WTC11 (cell line): ENCODE measurements around the gene COX10. TPM values are rescaled to one million over a fixed set of nuclear protein-coding genes. Genes with fewer than 3 reads are reported as not detected.
"Not testable (repeated sequence)": the region's sequence is repeated elsewhere in the genome, so short reads cannot be mapped to it uniquely, and the experiment has no call there.

ENCODE experiments used
- ATAC-seq: fragments of 200-7000 bp; cut with Tn5 transposase; 2 replicates; pipeline ENCODE4 v1.10.0; 2021; ENCODE audit warnings: mild to moderate bottlenecking, moderate library complexity
- CTCF ChIA-PET: fragments of 300-600 bp; sonication (Branson Sonifier 250); formaldehyde crosslinking; loops from one replicate; lab custom pipeline; 2021; ENCODE audit warnings: antibody characterized with exemption; lab: Charles Lee
- POLR2A ChIA-PET: fragments of 350-600 bp; sonication (Branson Sonifier 250); formaldehyde crosslinking; loops from one replicate; lab custom pipeline; 2021; ENCODE audit warnings: antibody characterized with exemption; lab: Charles Lee
- DNase-seq: peaks from one replicate; pipeline ENCODE4 v3.0.0; 2021; ENCODE audit warnings: low spot score
- H3K27ac Mint-ChIP-seq: 2 replicates; pipeline ENCODE4 v1.8.0; 2021; ENCODE audit warnings: mixed read lengths
- H3K27me3 Mint-ChIP-seq: 2 replicates; pipeline ENCODE4 v1.8.0; 2021; ENCODE audit warnings: low read depth, mild to moderate bottlenecking, moderate library complexity, mixed read lengths
- H3K36me3 Mint-ChIP-seq: 2 replicates; pipeline ENCODE4 v1.8.0; 2021; ENCODE audit warnings: mixed read lengths
- H3K4me1 Mint-ChIP-seq: 2 replicates; pipeline ENCODE4 v1.8.0; 2022; ENCODE audit warnings: mixed read lengths
- H3K4me3 Mint-ChIP-seq: 2 replicates; pipeline ENCODE4 v1.8.0; 2021; ENCODE audit warnings: mild to moderate bottlenecking, moderate library complexity, mixed read lengths
- H3K9me3 Mint-ChIP-seq: 2 replicates; pipeline ENCODE4 v1.8.0; 2021; ENCODE audit warnings: mixed read lengths
- ELF4 ChIP-seq: sonication (generic); formaldehyde crosslinking; IDR thresholded peaks from 2 replicates; pipeline ENCODE4 v1.8.1; 2022; ENCODE audit warnings: low read depth, mild to moderate bottlenecking, moderate library complexity, missing genetic modification reagents
- EMX1 ChIP-seq: fragments of 250-450 bp; sonication (Bioruptor Pico); IDR thresholded peaks from 2 replicates; pipeline ENCODE4 v1.8.0; 2021; ENCODE audit warnings: mild to moderate bottlenecking
- GTF2I ChIP-seq: fragments of 250-450 bp; sonication (Bioruptor Pico); conservative IDR thresholded peaks from 2 replicates; pipeline ENCODE4 v1.4.0; 2021; ENCODE audit warnings: mild to moderate bottlenecking
- HMGA2 ChIP-seq: fragments of 250-450 bp; sonication (Bioruptor Pico); IDR thresholded peaks from 2 replicates; pipeline ENCODE4 v1.4.0; 2021; ENCODE audit warnings: mild to moderate bottlenecking, moderate library complexity
- IRF2 ChIP-seq: sonication (generic); formaldehyde crosslinking; IDR thresholded peaks from 2 replicates; pipeline ENCODE4 v1.8.0; 2022; ENCODE audit warnings: low read depth, missing genetic modification reagents, borderline replicate concordance
- MXD4 ChIP-seq: fragments of 250-450 bp; sonication (Bioruptor Pico); IDR thresholded peaks from 2 replicates; pipeline ENCODE4 v1.8.0; 2021; ENCODE audit warnings: mild to moderate bottlenecking, moderate library complexity, borderline replicate concordance
- NFE2L1 ChIP-seq: sonication (generic); formaldehyde crosslinking; IDR thresholded peaks from 2 replicates; pipeline ENCODE4 v1.8.1; 2023; ENCODE audit warnings: missing genetic modification reagents
- NR2C2 ChIP-seq: sonication (generic); formaldehyde crosslinking; IDR thresholded peaks from 2 replicates; pipeline ENCODE4 v1.8.0; 2022; ENCODE audit warnings: mild to moderate bottlenecking, missing genetic modification reagents
- SMAD3 ChIP-seq: sonication (generic); formaldehyde crosslinking; IDR thresholded peaks from 2 replicates; pipeline ENCODE4 v1.8.0; 2022; ENCODE audit warnings: missing genetic modification reagents, mild to moderate bottlenecking, borderline replicate concordance
- SMAD4 ChIP-seq: sonication (generic); formaldehyde crosslinking; IDR thresholded peaks from 2 replicates; pipeline ENCODE4 v1.8.0; 2022; ENCODE audit warnings: mild to moderate bottlenecking, missing genetic modification reagents
- TCF7 ChIP-seq: sonication (generic); formaldehyde crosslinking; IDR thresholded peaks from 2 replicates; pipeline ENCODE4 v1.8.0; 2022; ENCODE audit warnings: mild to moderate bottlenecking, low read depth, missing genetic modification reagents, moderate library complexity
- TEAD1 ChIP-seq: sonication (generic); formaldehyde crosslinking; IDR thresholded peaks from 2 replicates; pipeline ENCODE4 v1.8.0; 2022; ENCODE audit warnings: mild to moderate bottlenecking, missing genetic modification reagents
- ZBTB21 ChIP-seq: sonication (generic); formaldehyde crosslinking; IDR thresholded peaks from 2 replicates; pipeline ENCODE4 v1.8.1; 2023; ENCODE audit warnings: mild to moderate bottlenecking, missing genetic modification reagents, borderline replicate concordance
- ZNF263 ChIP-seq: sonication (generic); formaldehyde crosslinking; IDR thresholded peaks from 2 replicates; pipeline ENCODE4 v1.8.1; 2022; ENCODE audit warnings: low read depth, mild to moderate bottlenecking, moderate library complexity, missing genetic modification reagents
- total RNA-seq: library from RNA; stranded (reverse); gene quantifications from 3 replicates; pipeline ENCODE4 v1.2.3, GENCODE V29; 2021
- TF ChIP-seq, protein P1 (sequence below): sonication (generic); formaldehyde crosslinking; IDR thresholded peaks from 2 replicates; pipeline ENCODE4 v1.8.0; 2023; ENCODE audit warnings: missing genetic modification reagents
- TF ChIP-seq, protein P2 (sequence below): sonication (generic); formaldehyde crosslinking; IDR thresholded peaks from 2 replicates; pipeline ENCODE4 v1.8.1; 2022; ENCODE audit warnings: mild to moderate bottlenecking, missing genetic modification reagents, moderate library complexity, borderline replicate concordance

COX10 gene
- total RNA-seq, 1 experiment from 2014 or later = 22.0 TPM

DNA sequence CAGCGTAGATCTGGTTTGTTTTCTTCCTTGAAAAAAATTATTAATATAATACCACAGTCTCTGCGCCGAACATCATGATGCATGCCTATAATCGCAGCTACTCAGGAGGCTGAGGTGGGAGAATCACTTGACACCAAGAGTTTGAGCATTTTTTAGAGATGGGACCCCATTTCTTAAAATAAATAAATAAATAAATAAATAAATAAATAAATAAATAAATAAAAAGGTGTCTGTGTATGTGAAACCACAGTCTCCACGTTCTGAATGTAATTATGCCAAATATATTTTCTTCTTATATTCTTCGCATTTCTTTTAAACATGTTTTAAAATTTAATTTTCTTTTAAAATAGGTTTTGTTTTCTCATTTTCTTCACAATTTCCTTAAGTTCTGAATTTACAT, 112.8 kb downstream of the COX10 start:
- H3K9me3 Mint-ChIP-seq, H3K27me3 Mint-ChIP-seq, POLR2A ChIA-PET, CTCF ChIA-PET, DNase-seq, H3K4me1 Mint-ChIP-seq, H3K36me3 Mint-ChIP-seq, H3K4me3 Mint-ChIP-seq, H3K27ac Mint-ChIP-seq, ATAC-seq: not testable (repeated sequence)

DNA sequence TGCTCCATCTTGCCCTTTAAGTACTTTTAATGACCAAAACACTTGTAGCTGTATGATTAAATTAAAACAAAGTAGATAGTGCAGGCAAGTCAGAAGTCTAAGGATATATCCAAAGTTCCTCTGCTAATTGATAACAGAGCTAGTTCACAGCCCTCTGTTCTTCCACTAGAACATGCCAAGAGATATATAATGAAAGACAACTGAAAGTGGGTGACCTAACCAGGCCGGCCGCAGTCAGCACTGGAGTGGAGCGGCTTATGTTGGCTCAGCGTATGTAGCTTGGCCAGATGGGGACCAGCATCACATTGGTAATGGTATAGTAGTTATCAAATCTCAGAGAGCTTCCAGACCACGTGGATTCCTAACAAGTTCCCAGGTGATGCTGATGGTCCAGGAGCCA, 115.2 kb downstream of the COX10 start:
- H3K36me3 Mint-ChIP-seq, DNase-seq, POLR2A ChIA-PET, ATAC-seq, H3K9me3 Mint-ChIP-seq, CTCF ChIA-PET, H3K4me3 Mint-ChIP-seq, H3K27ac Mint-ChIP-seq, H3K4me1 Mint-ChIP-seq, H3K27me3 Mint-ChIP-seq: not testable (repeated sequence)

DNA sequence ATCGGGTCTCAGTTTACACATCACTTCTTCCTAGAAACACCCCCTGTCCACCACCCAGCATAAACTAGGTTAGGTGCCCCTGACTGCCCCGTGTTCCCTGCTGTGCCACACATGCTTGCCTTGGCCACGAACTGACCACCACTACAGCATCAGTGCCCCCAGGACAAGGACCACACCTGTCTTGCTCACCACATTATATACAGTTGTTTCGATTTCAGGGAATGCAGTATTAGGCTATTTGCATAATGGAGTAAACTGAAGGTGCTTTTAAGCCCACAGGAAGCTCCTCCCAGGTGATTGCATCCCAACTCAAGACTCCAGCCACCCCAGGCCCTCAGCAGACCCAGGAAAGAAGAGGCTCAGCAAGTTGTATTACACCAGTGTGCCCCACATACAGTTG, 117.1 kb downstream of the COX10 start:
- ATAC-seq, H3K9me3 Mint-ChIP-seq, CTCF ChIA-PET, H3K4me3 Mint-ChIP-seq, H3K36me3 Mint-ChIP-seq, H3K4me1 Mint-ChIP-seq, H3K27me3 Mint-ChIP-seq, POLR2A ChIA-PET, H3K27ac Mint-ChIP-seq, DNase-seq: not testable (repeated sequence)

DNA sequence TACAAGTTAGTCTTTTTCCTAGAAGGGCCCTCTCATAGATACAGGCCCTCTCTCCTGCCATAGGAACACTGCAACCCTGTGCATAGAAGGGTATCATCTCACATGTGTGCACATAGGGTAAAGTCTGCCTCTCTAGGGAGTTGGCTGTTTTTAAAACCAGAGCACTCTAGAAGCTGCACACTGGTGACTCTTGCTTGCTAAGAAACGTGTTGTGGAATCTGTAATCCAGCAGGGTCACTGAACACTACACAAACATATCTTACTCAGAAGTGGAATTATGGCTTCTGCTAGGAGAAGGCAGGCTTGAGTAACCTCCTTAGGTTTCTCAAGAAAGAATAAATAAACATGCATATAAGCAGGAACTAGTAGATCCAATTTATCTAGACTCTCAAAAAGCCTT, 121.5 kb downstream of the COX10 start:
- CTCF ChIA-PET, ATAC-seq, H3K9me3 Mint-ChIP-seq, H3K27ac Mint-ChIP-seq, H3K4me1 Mint-ChIP-seq, POLR2A ChIA-PET, H3K36me3 Mint-ChIP-seq, DNase-seq, H3K4me3 Mint-ChIP-seq, H3K27me3 Mint-ChIP-seq: not testable (repeated sequence)

DNA sequence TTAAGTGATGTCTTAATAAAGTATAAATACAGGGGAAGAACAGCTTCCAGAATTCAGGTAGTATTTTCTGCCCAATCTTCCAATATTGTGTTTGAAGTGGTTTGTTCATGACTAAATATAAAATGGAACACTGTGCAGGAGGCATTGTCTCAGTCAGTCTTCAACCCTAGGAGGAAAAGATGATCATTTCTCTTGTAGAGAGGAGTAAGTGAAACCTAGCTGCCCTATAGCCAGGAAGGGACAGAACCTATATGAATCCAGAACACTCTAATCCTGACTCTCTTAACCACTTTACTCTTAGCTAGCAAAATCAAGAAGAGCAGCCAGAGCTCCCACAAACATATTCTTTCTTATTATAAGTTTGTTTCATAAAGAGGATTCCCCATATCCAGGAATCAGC, 122.2 kb downstream of the COX10 start:
- POLR2A ChIA-PET, H3K27ac Mint-ChIP-seq, H3K9me3 Mint-ChIP-seq, H3K27me3 Mint-ChIP-seq, H3K4me3 Mint-ChIP-seq, CTCF ChIA-PET, H3K36me3 Mint-ChIP-seq, DNase-seq, H3K4me1 Mint-ChIP-seq, ATAC-seq: not testable (repeated sequence)

DNA sequence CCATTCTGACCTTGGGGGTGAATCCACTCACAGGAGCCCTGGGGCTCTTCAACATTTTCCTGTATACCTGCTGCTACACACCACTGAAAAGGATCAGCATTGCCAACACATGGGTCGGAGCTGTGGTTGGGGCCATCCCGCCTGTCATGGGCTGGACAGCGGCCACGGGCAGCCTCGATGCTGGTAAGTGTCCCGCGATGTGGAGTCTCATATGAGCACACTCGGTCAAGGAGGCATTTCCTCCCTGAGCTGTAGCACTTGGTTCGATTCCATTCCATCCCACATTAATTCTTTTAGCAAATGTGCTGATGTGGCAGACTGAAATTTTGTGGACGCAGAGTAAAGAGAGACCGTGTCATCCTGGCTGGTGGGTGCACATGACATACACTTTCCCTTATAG, 122.7 kb downstream of the COX10 start:
- H3K27ac Mint-ChIP-seq, POLR2A ChIA-PET, H3K4me3 Mint-ChIP-seq, CTCF ChIA-PET, H3K27me3 Mint-ChIP-seq, DNase-seq, H3K9me3 Mint-ChIP-seq, H3K4me1 Mint-ChIP-seq, ATAC-seq, H3K36me3 Mint-ChIP-seq: not testable (repeated sequence)

DNA sequence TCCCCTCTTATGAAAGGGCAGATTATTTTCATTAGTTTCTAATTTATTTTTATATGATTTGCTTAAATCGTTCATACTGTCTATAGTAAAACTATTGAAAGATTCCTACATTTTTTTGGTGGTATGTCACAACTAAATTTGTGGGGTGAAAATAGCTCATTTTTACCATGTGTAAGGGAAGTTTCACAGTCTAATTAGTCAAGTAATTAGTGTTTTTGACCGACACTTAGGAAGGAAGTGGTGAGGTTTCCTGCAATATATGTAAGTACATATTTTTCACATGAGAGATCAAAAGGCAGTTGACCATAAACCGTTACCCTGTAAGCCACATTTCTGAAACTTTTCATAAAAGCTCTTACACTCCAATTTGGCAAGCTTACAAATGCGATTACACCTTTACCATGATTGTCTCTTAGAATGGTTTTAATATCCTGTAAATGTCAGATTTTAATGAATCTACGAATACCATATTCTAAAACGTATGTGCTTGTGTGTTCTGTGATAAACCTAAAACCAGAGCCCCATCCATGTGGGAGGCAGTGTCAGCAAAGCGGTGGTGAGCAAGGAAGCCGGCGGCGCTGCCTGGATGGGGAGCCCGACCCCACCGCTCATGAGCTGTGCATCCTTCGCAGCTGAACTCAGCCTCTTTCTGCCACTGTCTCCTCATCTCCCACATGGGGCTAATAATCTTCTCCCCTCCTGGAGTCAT, 123.5 kb downstream of the COX10 start:
- H3K4me1 Mint-ChIP-seq, H3K27me3 Mint-ChIP-seq, POLR2A ChIA-PET, H3K36me3 Mint-ChIP-seq, ATAC-seq, H3K27ac Mint-ChIP-seq, DNase-seq, H3K9me3 Mint-ChIP-seq, H3K4me3 Mint-ChIP-seq, CTCF ChIA-PET: not testable (repeated sequence)

DNA sequence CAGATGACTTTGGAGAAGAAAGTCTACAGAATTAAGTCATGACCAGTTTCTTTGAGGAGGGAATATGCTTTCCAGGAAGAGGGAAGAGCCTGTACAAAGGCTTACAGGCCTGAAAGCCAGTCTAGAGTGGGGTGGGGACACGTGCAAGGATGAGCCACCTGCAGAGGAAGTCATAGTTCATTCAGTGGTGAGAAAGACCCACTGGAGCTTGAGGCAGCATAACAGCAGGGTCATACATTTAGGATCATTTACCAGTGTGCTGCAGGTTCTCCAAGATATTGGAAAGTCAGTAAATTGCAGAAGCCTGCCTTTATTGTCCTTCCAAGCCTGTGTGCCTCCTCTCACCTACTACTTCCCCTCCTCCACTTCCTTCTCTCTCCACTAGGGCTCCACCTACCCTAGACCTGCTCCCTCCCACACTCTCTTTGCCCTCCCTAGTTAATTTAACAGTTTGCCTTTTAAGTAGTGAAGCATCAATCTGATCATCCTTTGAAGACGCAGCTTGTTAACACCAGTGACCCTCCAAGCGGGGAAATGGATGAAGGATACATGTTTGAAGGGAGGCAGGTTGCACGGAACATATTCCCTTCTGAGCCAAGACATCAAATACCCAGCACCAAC, 127.2 kb downstream of the COX10 start:
- H3K4me1 Mint-ChIP-seq = peaks cover 13% of the 10 kb centered on the region
- ChIA-PET CTCF (no interaction called here), POLR2A (no interaction called here)
- no peaks in the 10 kb centered on the region for H3K27me3 Mint-ChIP-seq
- no peaks in the 10 kb centered on the region; the same call in 1 of the 2 replicates for H3K36me3 Mint-ChIP-seq
- DNase-seq (no peak), ATAC-seq (peak; percentile 67)
- no peak overlapping the region for H3K4me3 Mint-ChIP-seq
- no peak overlapping the region for H3K27ac Mint-ChIP-seq
- H3K9me3 Mint-ChIP-seq = no peaks in the 10 kb centered on the region
- TF ChIP-seq NR2C2 = no peak
- TF ChIP-seq ZNF263 = no peak
- no peak for TF ChIP-seq NFE2L1 (CRISPR knock-in tag)
- TF ChIP-seq SMAD3 (CRISPR knock-in tag) = no peak
- TF ChIP-seq GTF2I (CRISPR knock-in tag) = no peak
- TF ChIP-seq TCF7 (CRISPR knock-in tag) = no peak
- no peak for TF ChIP-seq IRF2
- no peak for TF ChIP-seq MXD4 (CRISPR knock-in tag)
- TF ChIP-seq HMGA2 (CRISPR knock-in tag) = no peak
- TF ChIP-seq, protein P1, sequence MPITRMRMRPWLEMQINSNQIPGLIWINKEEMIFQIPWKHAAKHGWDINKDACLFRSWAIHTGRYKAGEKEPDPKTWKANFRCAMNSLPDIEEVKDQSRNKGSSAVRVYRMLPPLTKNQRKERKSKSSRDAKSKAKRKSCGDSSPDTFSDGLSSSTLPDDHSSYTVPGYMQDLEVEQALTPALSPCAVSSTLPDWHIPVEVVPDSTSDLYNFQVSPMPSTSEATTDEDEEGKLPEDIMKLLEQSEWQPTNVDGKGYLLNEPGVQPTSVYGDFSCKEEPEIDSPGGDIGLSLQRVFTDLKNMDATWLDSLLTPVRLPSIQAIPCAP (CRISPR knock-in tag) = no peak
- TF ChIP-seq, protein P2, sequence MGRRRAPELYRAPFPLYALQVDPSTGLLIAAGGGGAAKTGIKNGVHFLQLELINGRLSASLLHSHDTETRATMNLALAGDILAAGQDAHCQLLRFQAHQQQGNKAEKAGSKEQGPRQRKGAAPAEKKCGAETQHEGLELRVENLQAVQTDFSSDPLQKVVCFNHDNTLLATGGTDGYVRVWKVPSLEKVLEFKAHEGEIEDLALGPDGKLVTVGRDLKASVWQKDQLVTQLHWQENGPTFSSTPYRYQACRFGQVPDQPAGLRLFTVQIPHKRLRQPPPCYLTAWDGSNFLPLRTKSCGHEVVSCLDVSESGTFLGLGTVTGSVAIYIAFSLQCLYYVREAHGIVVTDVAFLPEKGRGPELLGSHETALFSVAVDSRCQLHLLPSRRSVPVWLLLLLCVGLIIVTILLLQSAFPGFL (CRISPR knock-in tag) = no peak
- TF ChIP-seq ELF4 (CRISPR knock-in tag) = no peak
- no peak for TF ChIP-seq TEAD1 (CRISPR knock-in tag)
- no peak for TF ChIP-seq EMX1
- no peak for TF ChIP-seq SMAD4 (CRISPR knock-in tag)
- TF ChIP-seq ZBTB21 (CRISPR knock-in tag) = no peak
